Smooth muscle cell of the pulmonary artery (primary cell): ENCODE data around the gene GZMM. TPM values are rescaled to one million over a fixed set of nuclear protein-coding genes. Genes with fewer than 3 reads are reported as not detected.

Experiments
- total RNA-seq: library from RNA; depleted of rRNA; stranded (reverse); fragments of >200 nt; gene quantifications from 2 replicates; pipeline ENCODE4 v1.2.3, GENCODE V29; 2014

The GZMM gene
- total RNA-seq: 0.17 TPM in 1 of 2 replicates, not detected in the other

DNA sequence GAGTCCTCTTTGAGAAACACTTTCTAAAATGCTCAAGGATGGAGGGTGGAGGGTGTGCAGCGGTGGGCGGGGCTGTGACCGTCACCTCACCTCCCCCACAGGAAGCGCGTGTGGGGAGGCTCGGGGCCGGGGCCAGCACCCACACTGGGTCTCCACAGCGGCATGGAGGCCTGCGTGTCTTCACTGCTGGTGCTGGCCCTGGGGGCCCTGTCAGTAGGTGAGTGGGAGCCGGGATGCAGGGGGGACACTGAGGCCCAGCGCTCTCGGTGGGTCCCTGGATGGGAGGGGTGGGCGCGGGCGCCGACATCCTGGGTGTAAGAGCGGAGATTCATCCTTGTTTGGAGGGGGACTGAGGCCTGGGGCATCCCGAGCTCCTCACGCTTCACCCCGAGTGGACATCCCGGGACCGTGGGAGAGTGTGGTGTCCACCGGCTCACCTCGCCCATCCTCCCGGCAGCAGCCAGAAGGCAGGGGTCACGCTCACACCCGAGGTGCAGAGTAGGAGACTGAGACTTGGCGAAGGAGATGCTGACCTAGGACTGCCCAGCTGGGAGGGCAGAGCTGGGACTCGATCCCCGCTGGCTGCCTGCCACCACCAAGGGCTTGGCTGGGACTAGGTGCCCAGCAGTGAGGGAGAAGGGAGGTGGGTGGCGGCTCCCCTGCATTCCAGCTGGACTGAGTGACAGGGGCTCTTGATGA, at the start of gene GZMM:
GZMM (plus strand) TSS at position 144 of the 699 bp plus-strand sequence; CDS start at position 163, 19 bp downstream.

DNA sequence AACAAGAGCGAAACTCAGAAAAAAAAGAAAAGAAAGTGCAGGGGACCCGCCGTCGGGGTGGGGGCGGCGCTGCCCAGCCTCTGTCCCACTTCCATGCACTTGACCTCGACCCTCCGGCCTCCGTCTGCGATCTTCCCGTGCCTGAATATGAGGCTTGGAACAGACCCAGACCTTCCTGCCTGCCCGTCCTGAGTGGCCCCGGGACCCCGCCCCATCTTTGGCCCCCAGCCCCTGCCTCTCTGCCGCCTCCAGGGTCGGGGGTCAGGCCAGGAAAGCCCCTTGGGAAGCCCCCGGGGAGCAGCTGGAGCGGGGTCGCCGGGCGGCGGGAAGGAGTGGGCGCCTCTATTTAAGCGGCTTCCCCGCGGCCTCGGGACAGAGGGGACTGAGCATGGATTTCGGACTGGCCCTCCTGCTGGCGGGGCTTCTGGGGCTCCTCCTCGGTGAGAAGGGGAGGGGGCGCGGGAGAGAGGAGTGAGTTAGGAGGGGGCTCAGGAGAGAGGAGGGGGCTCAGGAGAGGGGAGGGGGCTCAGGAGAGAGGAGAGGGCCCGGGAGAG, 47.7 kb upstream of the GZMM start, which contains the start of gene MADCAM1:
MADCAM1 (plus strand) TSS at position 375 of the 554 bp plus-strand sequence; CDS start at position 389, 14 bp downstream.

DNA sequence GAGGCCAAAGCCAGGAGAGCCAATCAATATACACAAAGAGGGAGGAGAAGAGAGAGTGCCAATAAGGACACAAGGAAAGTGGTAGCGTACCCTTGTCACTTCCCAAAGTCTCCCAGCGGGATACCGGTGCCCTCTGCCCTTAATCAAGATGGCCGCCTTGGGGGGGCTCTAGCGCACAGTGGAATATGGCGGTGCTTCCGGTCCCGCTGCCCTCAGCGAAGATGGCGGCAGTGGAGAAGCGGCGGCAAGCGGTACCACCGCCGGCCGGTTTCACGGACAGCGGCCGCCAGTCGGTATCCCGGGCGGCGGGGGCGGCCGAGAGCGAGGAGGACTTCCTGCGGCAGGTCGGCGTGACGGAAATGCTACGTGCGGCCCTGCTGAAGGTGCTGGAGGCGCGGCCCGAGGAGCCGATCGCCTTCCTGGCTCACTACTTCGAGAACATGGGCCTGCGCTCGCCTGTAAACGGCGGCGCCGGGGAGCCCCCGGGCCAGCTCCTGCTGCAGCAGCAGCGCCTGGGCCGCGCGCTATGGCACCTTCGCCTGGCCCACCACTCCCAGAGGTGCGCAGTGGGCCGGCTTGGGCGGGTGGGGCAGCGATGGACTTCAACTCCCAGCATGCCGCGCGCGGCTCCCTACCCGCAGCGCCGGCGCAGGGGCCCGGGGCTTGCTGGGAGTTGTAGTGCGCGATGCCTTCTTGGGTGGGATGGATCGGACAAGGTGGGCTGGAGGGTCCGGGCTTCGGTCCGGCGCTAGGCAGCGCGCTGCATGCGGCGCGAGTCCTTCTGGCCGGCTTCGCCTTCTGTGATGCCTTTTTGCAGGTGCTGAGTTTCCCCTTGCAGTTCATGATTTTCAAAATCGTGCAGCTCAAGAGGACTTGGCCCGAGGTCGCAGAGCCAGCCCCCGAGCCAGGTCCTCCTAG, 36.3 kb upstream of the GZMM start, which contains the start of gene TPGS1:
TPGS1 (plus strand) TSS at position 212 of the 918 bp plus-strand sequence; CDS start at position 222, 10 bp downstream.

DNA sequence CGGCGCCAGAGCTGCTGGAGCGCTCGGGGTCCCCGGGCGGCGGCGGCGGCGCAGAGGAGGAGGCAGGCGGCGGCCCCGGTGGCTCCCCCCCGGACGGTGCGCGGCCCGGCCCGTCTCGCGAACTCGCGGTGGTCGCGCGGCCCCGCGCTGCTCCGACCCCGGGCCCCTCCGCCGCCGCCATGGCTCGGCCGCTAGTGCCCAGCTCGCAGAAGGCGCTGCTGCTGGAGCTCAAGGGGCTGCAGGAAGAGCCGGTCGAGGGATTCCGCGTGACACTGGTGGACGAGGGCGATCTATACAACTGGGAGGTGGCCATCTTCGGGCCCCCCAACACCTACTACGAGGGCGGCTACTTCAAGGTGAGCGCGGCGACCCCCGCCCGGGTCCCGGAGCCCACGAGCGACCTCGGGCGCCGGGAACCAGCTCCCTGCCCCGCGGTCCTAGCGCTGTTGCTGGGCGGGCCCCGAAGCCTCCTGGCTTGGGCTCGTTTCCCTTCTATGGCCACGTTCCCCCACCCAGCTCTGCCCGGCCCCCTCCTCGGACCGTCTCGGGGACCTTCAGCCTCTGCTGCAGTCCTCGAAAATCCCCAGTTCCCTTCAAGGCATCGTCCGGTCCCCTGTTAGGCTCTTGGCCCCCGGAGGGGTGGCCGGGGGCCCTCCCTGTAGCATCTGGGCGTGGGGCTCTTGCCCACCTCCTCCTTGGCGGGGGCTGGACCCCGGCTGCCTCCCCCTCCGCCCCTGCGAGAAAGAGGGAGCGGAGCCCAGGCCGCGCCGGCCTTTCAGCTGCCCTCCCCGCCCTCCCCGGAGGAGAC, 11.9 kb upstream of the GZMM start, which contains the start of gene CDC34:
CDC34 (plus strand) TSS at position 8 of the 808 bp plus-strand sequence; CDS start at position 180, 172 bp downstream.

DNA sequence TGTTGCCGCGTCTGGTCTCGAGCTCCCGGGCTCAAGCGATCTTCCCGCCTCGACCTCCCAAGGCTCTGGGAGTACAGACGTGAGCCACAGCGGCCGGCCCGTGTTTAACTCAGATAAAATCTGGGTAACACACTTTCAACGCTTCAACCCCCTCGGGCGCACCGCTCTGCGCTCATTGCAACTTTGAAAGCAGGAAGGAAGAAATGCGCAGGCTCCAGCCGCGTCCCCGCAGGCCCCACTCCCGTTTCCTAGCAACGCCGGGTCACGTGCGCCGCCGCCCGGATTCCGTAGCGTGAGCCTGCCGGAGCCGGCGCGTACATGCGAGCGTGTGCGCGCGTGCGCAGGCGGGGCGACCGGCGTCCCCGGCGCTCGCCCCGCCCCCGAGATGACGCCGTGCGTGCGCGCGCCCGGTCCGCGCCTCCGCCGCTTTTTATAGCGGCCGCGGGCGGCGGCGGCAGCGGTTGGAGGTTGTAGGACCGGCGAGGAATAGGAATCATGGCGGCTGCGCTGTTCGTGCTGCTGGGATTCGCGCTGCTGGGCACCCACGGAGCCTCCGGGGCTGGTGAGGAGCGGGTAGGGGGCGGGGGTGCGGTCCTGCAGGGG, 28.4 kb downstream of the GZMM start, which contains the start of gene BSG:
BSG (plus strand) TSS at position 457 of the 603 bp plus-strand sequence; CDS start at position 496, 39 bp downstream.

DNA sequence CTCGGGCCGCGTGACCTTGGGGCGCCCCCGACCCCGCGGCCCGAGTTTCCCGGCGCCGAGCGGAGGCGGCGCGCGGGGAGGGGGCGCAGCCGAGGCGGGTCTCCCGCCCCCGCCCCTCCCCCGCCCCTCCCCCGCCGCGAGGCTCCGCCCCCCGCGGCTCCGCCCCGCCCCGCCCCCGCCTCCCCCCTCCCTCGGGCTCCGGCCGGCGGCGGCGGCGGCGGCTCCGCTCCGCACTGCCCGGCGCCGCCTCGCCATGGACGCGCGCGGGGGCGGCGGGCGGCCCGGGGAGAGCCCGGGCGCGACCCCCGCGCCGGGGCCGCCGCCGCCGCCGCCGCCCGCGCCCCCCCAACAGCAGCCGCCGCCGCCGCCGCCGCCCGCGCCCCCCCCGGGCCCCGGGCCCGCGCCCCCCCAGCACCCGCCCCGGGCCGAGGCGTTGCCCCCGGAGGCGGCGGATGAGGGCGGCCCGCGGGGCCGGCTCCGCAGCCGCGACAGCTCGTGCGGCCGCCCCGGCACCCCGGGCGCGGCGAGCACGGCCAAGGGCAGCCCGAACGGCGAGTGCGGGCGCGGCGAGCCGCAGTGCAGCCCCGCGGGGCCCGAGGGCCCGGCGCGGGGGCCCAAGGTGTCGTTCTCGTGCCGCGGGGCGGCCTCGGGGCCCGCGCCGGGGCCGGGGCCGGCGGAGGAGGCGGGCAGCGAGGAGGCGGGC, 46.0 kb downstream of the GZMM start, which contains the start of gene HCN2:
HCN2 (plus strand) TSS at position 189 of the 703 bp plus-strand sequence; CDS start at position 254, 65 bp downstream.

Other genes with a start within 250 kb of the GZMM start
- gene MIER2, start 199.3 kb upstream of the GZMM start, total RNA-seq: 36.2 and 39.1 TPM in 2 replicates
- gene C2CD4C, start 134.9 kb upstream of the GZMM start, total RNA-seq: 0.07 TPM in 1 of 2 replicates, not detected in the other
- 0.33 and 2.4 TPM in 2 replicates for gene SHC2, start 83.0 kb upstream of the GZMM start, total RNA-seq
- 0.13 and 0.20 TPM in 2 replicates for gene MADCAM1, start 47.6 kb upstream of the GZMM start, total RNA-seq
- gene TPGS1, start 36.6 kb upstream of the GZMM start, total RNA-seq: 18.9 and 22.3 TPM in 2 replicates
- gene CDC34, start 12.3 kb upstream of the GZMM start, total RNA-seq: 51.9 and 64.0 TPM in 2 replicates
- 556 and 625 TPM in 2 replicates for gene BSG, start 28.5 kb downstream of the GZMM start, total RNA-seq
- gene HCN2, start 45.8 kb downstream of the GZMM start, total RNA-seq: 2.4 and 4.6 TPM in 2 replicates
- gene POLRMT, start 89.5 kb downstream of the GZMM start, total RNA-seq: 25.8 and 43.3 TPM in 2 replicates
- not detected in 2 replicates for gene FGF22, start 95.8 kb downstream of the GZMM start, total RNA-seq
- 22.2 and 22.9 TPM in 2 replicates for gene RNF126, start 119.2 kb downstream of the GZMM start, total RNA-seq
- 55.3 and 185 TPM in 2 replicates for gene FSTL3, start 132.3 kb downstream of the GZMM start, total RNA-seq
- not detected in 2 replicates for gene PRSS57, start 151.4 kb downstream of the GZMM start, total RNA-seq
- 5.2 and 18.2 TPM in 2 replicates for gene PALM, start 164.9 kb downstream of the GZMM start, total RNA-seq
- gene MISP, start 207.1 kb downstream of the GZMM start, total RNA-seq: 0.10 and 0.13 TPM in 2 replicates